Breast epithelium (tissue), 3 donors: Measurements from ENCODE around the gene DYRK1A.

Experiments
- POLR2A ChIP-seq: fragments of 450-650 bp; IDR thresholded peaks from one replicate; pipeline ENCODE4 v1.6.1; 2016; ENCODE audit warnings: antibody characterized with exemption, mild to moderate bottlenecking, moderate library complexity
- POLR2AphosphoS5 ChIP-seq, 3 donors: sonication (generic); formaldehyde crosslinking; IDR thresholded peaks; one replicate each; pipeline ENCODE4 v1.6.1; 2017; ENCODE audit warnings: antibody characterized with exemption in 3 of 3
- TF ChIP-seq, protein P1 (sequence below), 3 donors: fragments of 450-650 bp; IDR thresholded peaks; one replicate each; pipeline ENCODE4 v1.5.1; 2016 to 2017; ENCODE audit warnings: antibody characterized with exemption in 3 of 3, mild to moderate bottlenecking in 3 of 3, moderate library complexity in 3 of 3

DNA sequence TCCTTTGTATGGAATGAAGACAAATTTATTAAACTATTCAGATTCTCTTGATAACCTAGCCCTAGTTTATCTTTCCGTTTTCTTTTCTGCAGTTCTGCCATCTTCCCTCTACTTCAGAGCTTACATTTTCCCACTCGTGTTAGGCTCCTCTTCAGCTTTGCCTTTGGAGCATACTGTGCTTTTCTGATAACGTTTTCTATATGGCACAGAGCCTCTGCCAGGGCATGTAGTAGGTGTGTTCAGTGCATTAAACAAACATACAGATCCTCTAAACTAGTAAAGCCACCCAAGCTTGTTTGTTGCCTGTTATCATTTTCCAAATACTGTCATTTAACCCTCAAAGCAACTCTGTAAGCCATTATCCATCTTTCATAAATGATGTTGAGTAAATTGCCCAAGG is 25.1 kb downstream of the DYRK1A start:
- TF ChIP-seq, protein P1, sequence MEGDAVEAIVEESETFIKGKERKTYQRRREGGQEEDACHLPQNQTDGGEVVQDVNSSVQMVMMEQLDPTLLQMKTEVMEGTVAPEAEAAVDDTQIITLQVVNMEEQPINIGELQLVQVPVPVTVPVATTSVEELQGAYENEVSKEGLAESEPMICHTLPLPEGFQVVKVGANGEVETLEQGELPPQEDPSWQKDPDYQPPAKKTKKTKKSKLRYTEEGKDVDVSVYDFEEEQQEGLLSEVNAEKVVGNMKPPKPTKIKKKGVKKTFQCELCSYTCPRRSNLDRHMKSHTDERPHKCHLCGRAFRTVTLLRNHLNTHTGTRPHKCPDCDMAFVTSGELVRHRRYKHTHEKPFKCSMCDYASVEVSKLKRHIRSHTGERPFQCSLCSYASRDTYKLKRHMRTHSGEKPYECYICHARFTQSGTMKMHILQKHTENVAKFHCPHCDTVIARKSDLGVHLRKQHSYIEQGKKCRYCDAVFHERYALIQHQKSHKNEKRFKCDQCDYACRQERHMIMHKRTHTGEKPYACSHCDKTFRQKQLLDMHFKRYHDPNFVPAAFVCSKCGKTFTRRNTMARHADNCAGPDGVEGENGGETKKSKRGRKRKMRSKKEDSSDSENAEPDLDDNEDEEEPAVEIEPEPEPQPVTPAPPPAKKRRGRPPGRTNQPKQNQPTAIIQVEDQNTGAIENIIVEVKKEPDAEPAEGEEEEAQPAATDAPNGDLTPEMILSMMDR (IDR thresholded peaks at IDR 0.05) = no peak
- TF ChIP-seq POLR2A = no peak
- TF ChIP-seq POLR2AphosphoS5 (IDR thresholded peaks at IDR 0.05) = no peak
